ENCODE data around the gene LRRC37B.
A peak's percentile ranks its signal among the peaks of the same experiment; 100 is the strongest.
"Not testable (repeated sequence)": the region's sequence is repeated elsewhere in the genome, so short reads cannot be mapped to it uniquely, and the experiment has no call there.

The LRRC37B gene

GRCh38 chr17:32006957-32007462 lies at the start of gene LRRC37B:
TSS of gene LRRC37B (plus strand) at chr17:32007383. CDS start at chr17:32021393, 14,010 bp downstream.
- peak within 1 kb of the TSS; percentile 86 for H3K4me3 ChIP-seq (ENCODE audit: low read depth, low read length)
- DNase-seq (ENCODE audit: low read depth): peak; percentile 15

DNA sequence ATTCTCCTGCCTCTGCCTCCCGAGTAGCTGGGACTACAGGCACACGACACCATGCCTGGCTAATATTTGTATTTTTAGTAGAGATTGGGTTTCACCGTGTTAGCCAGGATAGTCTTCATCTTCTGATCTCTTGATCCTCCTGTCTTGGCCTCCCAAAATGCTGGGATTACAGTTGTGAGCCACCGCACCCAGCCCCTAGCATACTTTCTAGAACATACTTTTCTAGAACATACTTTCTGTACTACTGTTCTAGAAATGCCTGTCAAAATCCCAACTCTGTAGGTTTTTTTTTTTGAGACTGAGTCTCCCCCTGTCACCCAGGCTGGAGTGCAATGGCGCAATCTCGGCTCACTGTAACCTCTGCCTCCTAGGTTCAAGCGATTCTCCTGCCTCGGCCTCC lies 43.1 kb upstream of the LRRC37B start:
- not testable (repeated sequence) for H3K4me3 ChIP-seq (ENCODE audit: low read depth, low read length); DNase-seq (ENCODE audit: low read depth)

- H3K4me3 ChIP-seq (ENCODE audit: low read depth, low read length): no peak overlapping the region
- DNase-seq (ENCODE audit: low read depth): no peak
Measured at GRCh38 chr17:31967648-31968047, 39.5 kb upstream of the LRRC37B start.

GRCh38 chr17:31970416-31970815 lies 36.8 kb upstream of the LRRC37B start:
- DNase-seq (ENCODE audit: low read depth); H3K4me3 ChIP-seq (ENCODE audit: low read depth, low read length): not testable (repeated sequence)

DNA sequence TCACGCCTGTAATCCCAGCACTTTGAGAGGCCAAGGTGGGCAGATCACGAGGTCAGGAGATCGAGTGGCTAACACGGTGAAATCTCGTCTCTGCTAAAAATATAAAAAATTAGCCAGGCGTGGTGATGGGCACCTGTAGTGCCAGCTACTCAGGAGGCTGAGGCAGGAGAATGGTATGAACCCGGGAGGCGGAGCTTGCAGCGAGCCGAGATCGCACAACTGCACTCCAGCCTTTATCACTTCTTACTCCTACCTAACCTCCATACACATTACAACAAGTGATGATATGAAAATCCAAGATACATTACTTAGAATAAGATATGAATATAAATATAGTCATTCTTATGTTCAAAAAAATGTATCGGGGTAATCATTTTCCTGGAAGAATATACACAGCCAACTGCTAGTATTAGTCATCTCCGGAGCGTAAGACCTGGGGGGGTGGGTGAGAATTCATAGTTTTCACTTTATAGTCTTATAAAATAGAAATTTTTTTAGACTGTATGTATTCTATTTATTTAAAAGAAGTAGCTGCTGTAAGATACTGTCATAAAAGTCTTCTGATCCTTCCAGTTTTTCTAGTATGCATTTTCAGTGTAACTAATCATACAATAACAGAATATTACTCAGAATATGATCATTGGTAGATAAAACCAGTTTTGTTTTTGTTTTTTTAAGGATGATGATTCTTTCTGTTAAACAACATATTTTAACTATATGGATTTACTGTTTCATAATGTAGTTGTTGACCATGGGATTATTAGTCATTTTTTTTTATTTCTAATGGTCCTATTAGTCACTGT lies 32.7 kb upstream of the LRRC37B start:
- not testable (repeated sequence) for DNase-seq (ENCODE audit: low read depth); H3K4me3 ChIP-seq (ENCODE audit: low read depth, low read length)

- not testable (repeated sequence) for H3K4me3 ChIP-seq (ENCODE audit: low read depth, low read length); DNase-seq (ENCODE audit: low read depth)
Measured at GRCh38 chr17:31975391-31975790, 31.8 kb upstream of the LRRC37B start.

DNA sequence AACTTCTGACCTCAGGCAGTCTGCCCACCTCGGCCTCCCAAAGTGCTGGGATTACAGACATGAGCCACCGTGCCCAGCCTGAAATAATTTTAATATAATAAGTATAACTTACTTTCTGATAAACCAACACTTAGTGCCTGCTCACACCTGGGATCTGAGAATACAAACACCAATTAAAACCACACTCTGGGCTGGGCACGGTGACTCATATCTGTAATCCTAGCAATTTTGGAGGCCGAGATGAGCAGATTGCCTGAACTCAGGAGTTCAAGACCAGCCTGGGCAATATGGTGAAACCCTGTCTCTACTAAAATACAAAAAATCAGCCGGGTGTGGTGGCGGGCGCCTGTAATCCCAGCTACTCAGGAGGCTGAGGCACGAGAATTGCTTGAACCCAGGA lies 15.4 kb upstream of the LRRC37B start:
- not testable (repeated sequence) for H3K4me3 ChIP-seq (ENCODE audit: low read depth, low read length); DNase-seq (ENCODE audit: low read depth)

DNA sequence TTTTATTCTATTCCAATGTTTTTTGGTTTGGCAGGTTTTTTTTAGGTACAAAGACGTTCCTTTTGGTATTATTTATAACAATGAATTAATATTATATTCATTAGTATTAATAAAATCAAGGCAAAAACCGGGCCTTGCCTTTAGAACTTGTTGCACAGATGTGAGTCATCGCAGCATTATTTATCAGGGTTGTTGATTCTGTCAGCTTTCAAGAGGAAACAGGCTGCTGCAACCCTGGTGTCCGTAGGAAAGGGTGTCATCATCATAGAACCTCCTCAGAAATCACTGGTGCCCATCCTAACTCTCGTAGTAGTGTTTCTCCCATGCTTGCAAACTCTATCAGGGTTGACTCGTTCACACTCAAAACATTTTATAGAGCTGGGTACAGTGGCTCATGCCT lies 10.2 kb upstream of the LRRC37B start:
- DNase-seq (ENCODE audit: low read depth): no peak

GRCh38 chr17:32007463-32008298 lies 498 bp downstream of the LRRC37B start:
- DNase-seq (ENCODE audit: low read depth): no peak
- H3K4me3 ChIP-seq (ENCODE audit: low read depth, low read length): peak overlapping the region; percentile 86

More for the DNA sequence above, 10.2 kb upstream of the LRRC37B start:
- H3K4me3 ChIP-seq (ENCODE audit: low read depth, low read length): no peak overlapping the region

DNA sequence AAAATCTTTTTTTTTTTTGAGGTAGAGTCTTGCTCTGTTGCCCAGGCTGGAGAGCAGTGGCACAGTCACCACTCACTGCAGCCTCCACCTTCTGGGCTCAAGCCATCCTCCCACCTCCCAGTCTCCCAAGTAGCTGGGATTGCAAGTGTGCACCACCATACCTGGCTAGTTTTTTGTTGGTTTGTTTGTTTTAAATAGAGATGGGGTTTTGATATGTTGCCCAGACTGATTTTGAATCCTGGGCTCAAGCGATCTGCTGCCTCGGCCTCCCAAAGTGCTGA lies 2.0 kb downstream of the LRRC37B start:
- H3K4me3 ChIP-seq (ENCODE audit: low read depth, low read length): no peak overlapping the region
- DNase-seq (ENCODE audit: low read depth): no peak

GRCh38 chr17:32010114-32010513 lies 2.9 kb downstream of the LRRC37B start:
- no peak overlapping the region for H3K4me3 ChIP-seq (ENCODE audit: low read depth, low read length)
- DNase-seq (ENCODE audit: low read depth): no peak

GRCh38 chr17:32015245-32016013 lies 8.2 kb downstream of the LRRC37B start:
- no peak for DNase-seq (ENCODE audit: low read depth)
- no peak overlapping the region for H3K4me3 ChIP-seq (ENCODE audit: low read depth, low read length)

GRCh38 chr17:32016231-32016630 lies 9.0 kb downstream of the LRRC37B start:
- DNase-seq (ENCODE audit: low read depth): no peak
- no peak overlapping the region for H3K4me3 ChIP-seq (ENCODE audit: low read depth, low read length)

DNA sequence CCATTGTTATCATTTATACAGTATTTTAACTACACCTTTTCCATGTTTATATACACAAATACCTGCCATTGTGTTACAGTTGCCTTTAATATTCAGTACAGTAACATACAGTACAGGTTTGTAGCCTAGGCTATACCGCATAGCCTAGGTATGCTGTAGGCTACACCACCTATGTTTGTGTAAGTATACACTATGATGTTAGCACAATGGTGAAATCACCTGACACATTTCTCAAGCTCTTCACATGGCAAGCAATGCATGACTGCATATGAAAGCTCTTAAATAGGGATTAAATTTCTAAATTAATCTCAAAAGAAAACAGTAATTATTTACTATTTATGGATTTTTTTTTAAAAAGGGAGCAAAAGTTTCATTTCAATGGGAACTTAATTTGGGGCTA lies 12.0 kb downstream of the LRRC37B start:
- no peak overlapping the region for H3K4me3 ChIP-seq (ENCODE audit: low read depth, low read length)
- DNase-seq (ENCODE audit: low read depth): no peak

- DNase-seq (ENCODE audit: low read depth): no peak
- no peak overlapping the region for H3K4me3 ChIP-seq (ENCODE audit: low read depth, low read length)
Measured at GRCh38 chr17:32020943-32021614, 13.9 kb downstream of the LRRC37B start.

DNA sequence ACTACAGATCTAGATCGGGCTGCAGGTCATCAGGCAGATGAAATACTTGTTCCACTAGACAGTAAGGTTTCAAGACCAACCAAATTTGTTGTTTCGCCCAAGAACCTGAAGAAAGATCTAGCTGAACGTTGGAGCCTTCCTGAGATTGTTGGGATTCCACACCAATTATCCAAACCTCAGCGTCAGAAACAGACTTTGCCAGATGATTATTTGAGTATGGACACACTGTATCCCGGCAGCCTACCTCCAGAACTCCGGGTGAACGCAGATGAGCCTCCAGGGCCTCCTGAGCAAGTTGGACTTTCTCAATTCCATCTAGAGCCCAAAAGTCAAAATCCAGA lies 14.4 kb downstream of the LRRC37B start:
- H3K4me3 ChIP-seq (ENCODE audit: low read depth, low read length): no peak overlapping the region
- no peak for DNase-seq (ENCODE audit: low read depth)

- DNase-seq (ENCODE audit: low read depth); H3K4me3 ChIP-seq (ENCODE audit: low read depth, low read length): not testable (repeated sequence)
Measured at GRCh38 chr17:32022554-32022953, 15.4 kb downstream of the LRRC37B start.

DNA sequence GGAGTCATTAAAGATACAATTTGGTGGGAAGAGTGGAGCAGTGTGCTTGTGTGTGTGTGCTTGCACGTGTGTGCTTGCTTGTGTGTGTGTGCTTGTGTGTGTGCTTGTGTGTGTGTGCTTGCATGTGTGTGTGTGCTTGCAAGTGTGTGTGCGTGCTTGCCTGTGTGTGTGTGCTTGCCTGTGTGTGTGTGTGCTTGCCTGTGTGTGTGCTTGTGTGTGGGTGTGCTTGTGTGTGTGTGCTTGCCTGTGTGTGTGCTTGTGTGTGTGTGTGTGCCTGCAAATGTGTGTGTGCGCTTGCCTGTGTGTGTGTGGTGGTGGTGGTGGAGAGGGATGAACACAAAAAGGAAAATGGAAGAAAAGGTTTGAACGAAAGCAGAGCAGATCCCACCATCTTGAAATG lies 20.1 kb downstream of the LRRC37B start:
- not testable (repeated sequence) for H3K4me3 ChIP-seq (ENCODE audit: low read depth, low read length); DNase-seq (ENCODE audit: low read depth)

GRCh38 chr17:32033223-32033622 lies 26.0 kb downstream of the LRRC37B start:
- no peak overlapping the region for H3K4me3 ChIP-seq (ENCODE audit: low read depth, low read length)
- no peak for DNase-seq (ENCODE audit: low read depth)
